Right lobe of liver (tissue), 6 donors: ENCODE measurements around the gene CD83. TPM values are rescaled to one million over a fixed set of nuclear protein-coding genes. Genes with fewer than 3 reads are reported as not detected.

ENCODE experiments used
- ATAC-seq, 4 donors: fragments of 200-7000 bp; cut with Tn5 transposase; one replicate each; pipeline ENCODE4 v1.9.1; 2020; ENCODE audit warnings: mild to moderate bottlenecking in 4 of 4, moderate library complexity in 4 of 4
- DNase-seq, 3 donors: peaks; one replicate each; pipeline ENCODE4 v3.0.0-alpha.2; 2020
- H3K27ac ChIP-seq, 3 donors: fragments of 200-600 bp; one replicate each; pipeline ENCODE4 v1.8.0; 2022
- H3K27me3 ChIP-seq, 2 donors: fragments of 200-600 bp; one replicate each; pipeline ENCODE4 v1.8.0; 2022
- H3K36me3 ChIP-seq, 4 donors: fragments of 200-600 bp; sonication (generic) in 1 of 4; one replicate each; pipeline versions ENCODE4 v1.5.1 to v1.8.0; 2017 to 2022; ENCODE audit warnings: control low read depth in 1 of 4
- H3K4me1 ChIP-seq, 4 donors: fragments of 200-600 bp; sonication (generic) in 1 of 4; one replicate each; pipeline versions ENCODE4 v1.5.1 to v1.8.0; 2017 to 2022; ENCODE audit warnings: control low read depth in 1 of 4
- H3K4me3 ChIP-seq, 3 donors: fragments of 200-600 bp; one replicate each; pipeline ENCODE4 v1.8.0; 2022
- H3K9me3 ChIP-seq, 4 donors: fragments of 200-600 bp; sonication (generic) in 1 of 4; one replicate each; pipeline versions ENCODE4 v1.5.1 to v1.8.0; 2017 to 2022; ENCODE audit warnings: control low read depth in 1 of 4
- POLR2A ChIP-seq: fragments of 450-650 bp; IDR thresholded peaks from one replicate; pipeline ENCODE4 v1.6.1; 2017; ENCODE audit warnings: antibody characterized with exemption, mild to moderate bottlenecking
- WGBS: methylation state at CpG from one replicate; pipeline ENCODE4 v1.1.6; 2018; ENCODE audit warnings: low coverage, low lambda C conversion rate; ENCODE audit not compliant: insufficient coverage; ENCODE audit errors: missing lambda C conversion rate; 5-methylcytosine and 5-hydroxymethylcytosine counted together
- intact Hi-C, 2 donors: fragments of 100-400 bp; cut with DNase I; formaldehyde crosslinking; loops; one replicate each; pipeline versions ENCODE4 v1.11.2 to v1.14.1; 2022
- total RNA-seq, 6 experiments: library from RNA; depleted of rRNA in 2 of 6; stranded (reverse); fragments of >200 nt in 2 of 6; fragmentation: NEBNext Ultra II Directional in 3 of 6; extraction: Animal tissue kit (Norgen Biotek cat#: 25700) in 3 of 6; gene quantifications; one replicate each; pipeline versions ENCODE4 v1.1.0 to v1.2.4, GENCODE V29; 2016 to 2023
- TF ChIP-seq, protein P1 (sequence below), 4 donors: fragments of 200-600 bp in 3 of 4; fragments of 450-650 bp in 1 of 4; IDR thresholded peaks; one replicate each; pipeline versions ENCODE4 v1.5.1 to v1.8.0; 2016 to 2022; ENCODE audit warnings: antibody characterized with exemption in 4 of 4, mild to moderate bottlenecking in 2 of 4
- donor health status: DM: no; HTN: yes; CAD: no.
- donor health status: DM: no; HTN: no; CAD: no.
- donor health status: DM: no; HTN: no; CAD: no.
- donor health status: DM: no; HTN: yes; CAD: no.
- donor health status: DM: no; HTN: yes; CAD: no.

The CD83 gene
- total RNA-seq, 6 experiments from 2014 or later, result 0.32 to 5.2 (median 1.1) TPM

- WGBS, result 47% methylated on average over 4 of the region's 5 CpGs
- TF ChIP-seq POLR2A, result no peak
- TF ChIP-seq, protein P1, sequence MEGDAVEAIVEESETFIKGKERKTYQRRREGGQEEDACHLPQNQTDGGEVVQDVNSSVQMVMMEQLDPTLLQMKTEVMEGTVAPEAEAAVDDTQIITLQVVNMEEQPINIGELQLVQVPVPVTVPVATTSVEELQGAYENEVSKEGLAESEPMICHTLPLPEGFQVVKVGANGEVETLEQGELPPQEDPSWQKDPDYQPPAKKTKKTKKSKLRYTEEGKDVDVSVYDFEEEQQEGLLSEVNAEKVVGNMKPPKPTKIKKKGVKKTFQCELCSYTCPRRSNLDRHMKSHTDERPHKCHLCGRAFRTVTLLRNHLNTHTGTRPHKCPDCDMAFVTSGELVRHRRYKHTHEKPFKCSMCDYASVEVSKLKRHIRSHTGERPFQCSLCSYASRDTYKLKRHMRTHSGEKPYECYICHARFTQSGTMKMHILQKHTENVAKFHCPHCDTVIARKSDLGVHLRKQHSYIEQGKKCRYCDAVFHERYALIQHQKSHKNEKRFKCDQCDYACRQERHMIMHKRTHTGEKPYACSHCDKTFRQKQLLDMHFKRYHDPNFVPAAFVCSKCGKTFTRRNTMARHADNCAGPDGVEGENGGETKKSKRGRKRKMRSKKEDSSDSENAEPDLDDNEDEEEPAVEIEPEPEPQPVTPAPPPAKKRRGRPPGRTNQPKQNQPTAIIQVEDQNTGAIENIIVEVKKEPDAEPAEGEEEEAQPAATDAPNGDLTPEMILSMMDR (IDR thresholded peaks at IDR 0.05), result no peak
- ATAC-seq (no peak), DNase-seq (no peak)
- no peak overlapping the region for H3K27ac ChIP-seq
- no peaks in the 10 kb centered on the region for H3K9me3 ChIP-seq
- no peaks in the 10 kb centered on the region for H3K27me3 ChIP-seq
- H3K4me3 ChIP-seq, result no peak overlapping the region
- no peaks in the 10 kb centered on the region for H3K36me3 ChIP-seq
- H3K4me1 ChIP-seq, result no peaks in the 10 kb centered on the region
- intact Hi-C loops, result no loop called here
Measured at GRCh38 chr6:14079433-14079832, 38.1 kb upstream of the CD83 start.

DNA sequence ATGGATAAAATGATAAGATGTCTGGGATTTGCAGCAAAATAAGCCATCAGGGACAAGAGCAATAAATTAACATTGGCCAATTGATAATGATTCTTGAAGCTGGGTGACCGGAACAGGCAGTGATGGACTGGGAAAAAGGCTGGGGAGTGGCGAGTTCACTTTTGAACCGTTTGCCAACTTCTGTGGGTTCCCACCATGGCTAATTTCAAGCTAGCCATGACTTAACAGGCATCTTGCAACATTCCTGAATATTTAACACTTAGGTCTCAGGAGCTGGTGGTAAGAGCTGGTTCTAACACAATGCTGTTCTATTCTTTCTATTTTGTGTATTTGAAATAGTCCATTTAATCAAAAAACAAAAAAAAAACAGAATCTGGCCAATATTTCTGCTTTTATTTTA, 37.6 kb upstream of the CD83 start:
- intact Hi-C loops, result no loop called here
- no peaks in the 10 kb centered on the region for H3K36me3 ChIP-seq
- 50% methylated on average over 2 of the region's 3 CpGs for WGBS
- TF ChIP-seq, protein P1 (IDR thresholded peaks at IDR 0.05), result no peak
- TF ChIP-seq POLR2A, result no peak
- no peaks in the 10 kb centered on the region for H3K4me1 ChIP-seq
- no peaks in the 10 kb centered on the region for H3K9me3 ChIP-seq
- no peaks in the 10 kb centered on the region for H3K27me3 ChIP-seq
- H3K4me3 ChIP-seq, result no peak overlapping the region
- no peak for ATAC-seq
- H3K27ac ChIP-seq, result no peak overlapping the region
- no peak for DNase-seq

GRCh38 chr6:14081126-14081525, 36.4 kb upstream of the CD83 start:
- Histone ChIP-seq H3K36me3 (no peaks in the 10 kb centered on the region), H3K27ac (no peak overlapping the region), H3K9me3 (no peaks in the 10 kb centered on the region), H3K4me3 (no peak overlapping the region), H3K4me1 (no peaks in the 10 kb centered on the region), H3K27me3 (no peaks in the 10 kb centered on the region)
- TF ChIP-seq, protein P1 (IDR thresholded peaks at IDR 0.05), result no peak
- TF ChIP-seq POLR2A, result no peak
- DNase-seq (no peak), ATAC-seq (no peak)
- intact Hi-C loops, result no loop called here
- 76% methylated on average over 5 of the region's 5 CpGs for WGBS

DNA sequence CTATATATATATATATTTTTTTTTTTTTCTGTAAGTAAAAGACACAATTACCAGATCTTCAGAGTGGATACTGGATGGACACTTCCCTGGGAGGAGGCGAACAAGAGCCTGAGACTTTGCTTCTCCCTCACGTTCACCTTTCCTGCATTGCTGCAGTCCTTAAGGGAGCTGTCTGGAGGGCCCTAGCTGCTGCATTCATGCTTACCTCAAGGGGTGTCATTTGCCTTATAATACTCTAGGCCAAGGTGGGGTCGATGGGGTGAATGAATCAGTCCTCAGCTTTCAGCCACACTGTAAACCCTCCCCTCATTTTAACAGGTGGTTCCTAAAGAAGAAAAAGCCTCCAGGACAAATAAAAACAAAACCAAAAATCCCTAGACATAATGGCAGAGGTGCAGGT, 34.8 kb upstream of the CD83 start:
- DNase-seq (no peak), ATAC-seq (no peak)
- Histone ChIP-seq H3K27ac (no peak overlapping the region), H3K4me3 (no peak overlapping the region), H3K27me3 (no peaks in the 10 kb centered on the region), H3K9me3 (no peaks in the 10 kb centered on the region), H3K36me3 (no peaks in the 10 kb centered on the region), H3K4me1 (no peaks in the 10 kb centered on the region)
- intact Hi-C loops, result no loop called here
- 49% methylated on average over 3 of the region's 3 CpGs for WGBS
- TF ChIP-seq, protein P1 (IDR thresholded peaks at IDR 0.05), result no peak
- no peak for TF ChIP-seq POLR2A

GRCh38 chr6:14083262-14083661, 34.3 kb upstream of the CD83 start:
- Histone ChIP-seq H3K27me3 (no peaks in the 10 kb centered on the region), H3K27ac (no peak overlapping the region), H3K4me3 (no peak overlapping the region), H3K36me3 (no peaks in the 10 kb centered on the region), H3K9me3 (no peaks in the 10 kb centered on the region), H3K4me1 (no peaks in the 10 kb centered on the region)
- intact Hi-C loops, result no loop called here
- TF ChIP-seq, protein P1 (IDR thresholded peaks at IDR 0.05), result no peak
- TF ChIP-seq POLR2A, result no peak
- 82% methylated on average over 3 of the region's 3 CpGs for WGBS
- DNase-seq (no peak), ATAC-seq (no peak)
